HG03103 (cell line): Measurements from ENCODE around the gene XRCC6.
"Not testable (repeated sequence)": the region's sequence is repeated elsewhere in the genome, so short reads cannot be mapped to it uniquely, and the experiment has no call there.

ENCODE experiments used
- ATAC-seq: cut with Tn5 transposase; IDR thresholded peaks from one replicate; pipeline ENCODE4 v1.9.1; 2021; ENCODE audit warnings: low read depth; ENCODE audit not compliant: unreplicated experiment

The XRCC6 gene

DNA sequence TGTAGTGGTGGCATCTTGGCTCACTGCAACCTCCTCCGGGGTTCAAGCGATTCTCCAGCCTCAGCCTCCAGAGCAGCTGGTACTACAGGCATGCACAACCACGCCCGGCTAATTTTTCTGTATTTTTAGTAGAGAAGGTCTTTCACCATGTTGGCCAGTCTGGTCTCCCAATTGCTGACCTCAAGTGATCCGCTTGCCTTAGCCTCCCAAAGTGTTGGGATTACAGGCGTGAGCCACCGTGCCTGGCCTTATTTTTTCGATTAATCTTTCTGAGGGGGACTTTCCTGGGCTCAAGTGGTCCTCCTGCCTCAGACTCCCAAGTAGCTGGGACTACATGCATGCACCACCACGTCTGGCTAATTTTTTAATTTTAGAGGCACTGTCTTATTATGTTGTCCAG lies 62.0 kb downstream of the XRCC6 start:
- ATAC-seq: no peak

DNA sequence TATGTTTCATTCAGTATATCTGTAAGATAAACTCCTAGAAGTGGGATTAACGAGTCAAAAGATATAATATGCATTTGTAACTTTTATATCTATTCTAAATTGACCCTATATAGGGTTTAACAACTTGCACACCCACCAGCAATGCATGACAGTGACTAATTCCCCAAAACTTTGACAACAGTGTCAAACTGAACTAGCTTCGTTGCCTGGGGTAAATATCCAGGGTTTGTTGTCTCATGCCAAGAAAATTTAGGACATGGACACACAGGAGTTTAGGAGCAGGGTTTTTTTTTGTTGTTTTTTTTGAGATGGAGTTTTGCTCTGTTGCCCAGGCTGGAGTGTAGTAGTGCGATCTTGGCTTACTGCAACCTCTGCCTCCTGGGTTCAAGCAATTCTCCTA lies 62.5 kb downstream of the XRCC6 start:
- no peak for ATAC-seq

DNA sequence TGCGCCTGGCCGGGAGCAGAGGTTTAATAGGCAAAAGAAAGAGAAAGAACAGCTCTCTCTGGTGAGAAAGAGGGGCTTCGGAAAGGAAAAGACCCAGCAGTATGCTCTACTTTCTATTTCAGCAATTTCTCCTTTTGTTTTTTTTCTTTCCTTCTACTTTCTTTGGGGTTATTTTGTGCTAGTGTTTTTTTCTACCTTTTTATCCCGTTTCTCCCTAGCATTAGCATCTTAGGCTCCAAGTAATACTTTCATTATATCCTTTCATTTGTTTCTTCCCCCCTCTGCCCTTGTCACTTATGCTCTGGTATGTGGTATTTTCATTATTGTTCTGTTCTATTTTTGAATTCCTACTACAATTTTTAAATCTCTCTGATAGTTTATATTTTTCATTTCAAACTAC lies 63.1 kb downstream of the XRCC6 start:
- no peak for ATAC-seq

DNA sequence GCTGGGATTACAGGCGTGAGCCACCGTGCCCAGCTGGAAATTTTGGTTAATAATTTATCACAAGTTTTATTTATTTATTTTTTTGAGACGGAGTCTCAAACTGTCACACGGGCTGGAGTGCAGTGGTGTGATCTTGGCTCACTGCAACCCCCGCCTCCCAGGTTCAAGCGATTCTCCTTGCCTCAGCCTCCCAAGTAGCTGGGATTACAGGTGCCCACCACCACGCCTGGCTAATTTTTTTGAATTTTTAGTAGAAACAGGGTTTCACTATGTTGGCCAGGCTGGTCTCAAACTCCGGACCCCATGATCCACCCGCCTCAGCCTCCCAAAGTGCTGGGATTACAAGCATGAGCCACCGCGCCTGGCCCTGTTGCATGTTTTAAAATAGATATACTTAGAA lies 65.8 kb downstream of the XRCC6 start:
- not testable (repeated sequence) for ATAC-seq

DNA sequence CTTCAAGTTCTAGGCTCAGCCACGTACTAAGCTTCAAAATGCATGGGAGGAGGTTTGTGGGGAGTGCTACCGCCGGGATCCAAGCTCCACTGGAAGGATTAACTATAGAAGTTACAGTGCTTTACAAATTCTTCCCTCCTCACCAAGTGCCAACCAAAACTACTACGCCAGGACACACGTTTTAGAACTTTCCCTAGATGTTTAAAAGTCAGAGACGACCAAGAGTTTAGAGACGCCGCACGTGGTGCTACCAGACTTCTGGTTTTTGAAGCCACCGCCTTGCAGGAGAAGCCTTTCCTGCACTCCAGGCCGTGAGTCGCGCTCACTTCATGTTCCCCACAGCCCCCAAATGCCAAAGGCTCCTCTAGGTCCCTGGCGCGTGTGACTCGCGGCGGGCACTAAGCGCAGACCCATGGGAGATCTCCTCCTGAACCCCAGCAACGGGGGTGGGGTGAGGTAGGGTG lies 66.8 kb downstream of the XRCC6 start:
- no peak for ATAC-seq

DNA sequence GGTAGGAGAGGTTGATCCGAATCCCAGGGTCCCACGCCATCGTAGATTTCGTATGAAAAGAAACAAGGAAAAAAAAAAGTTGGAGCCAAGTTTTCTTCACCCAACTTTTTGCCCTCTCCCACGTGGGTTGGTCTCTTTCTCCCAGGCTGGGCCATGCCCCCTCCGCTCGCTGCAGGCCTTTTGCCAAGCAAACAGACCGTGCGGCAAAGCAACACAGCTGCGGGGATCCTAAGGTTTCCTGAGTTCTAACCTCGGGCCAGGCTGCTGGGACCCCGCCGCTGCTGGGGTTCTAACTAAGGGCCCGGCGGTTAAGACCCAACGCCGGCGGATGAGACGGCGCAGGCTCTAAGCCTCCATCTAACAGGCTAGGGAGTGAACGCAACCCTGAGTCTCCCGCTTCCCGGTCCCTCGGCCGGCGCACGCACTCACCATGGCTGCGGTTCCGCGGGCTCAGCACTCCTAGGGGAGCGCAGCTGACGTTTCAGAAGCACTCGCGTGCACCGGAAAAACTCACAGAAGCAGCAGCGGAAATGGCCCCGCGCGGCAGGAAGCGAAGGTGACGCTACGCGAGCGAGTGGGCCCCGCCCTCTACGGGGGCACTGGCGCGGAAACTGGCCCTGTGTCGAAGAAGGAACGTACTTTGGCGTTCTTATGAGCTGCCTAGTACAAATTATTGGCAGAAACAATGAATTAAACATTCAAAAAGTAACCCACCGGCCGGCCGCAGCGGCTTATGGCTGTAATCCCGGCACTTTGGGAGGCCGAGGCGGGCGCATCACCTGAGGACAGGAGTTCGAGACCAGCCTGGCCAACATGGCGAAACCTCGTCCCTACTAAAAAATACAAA lies 67.5 kb downstream of the XRCC6 start, which contains the start of gene SNU13:
Gene SNU13, minus strand, starts transcription at position 503 of the 847 bp plus-strand sequence. Its CDS starts 71 bp downstream, at position 432.
- ATAC-seq: peak; percentile 74

DNA sequence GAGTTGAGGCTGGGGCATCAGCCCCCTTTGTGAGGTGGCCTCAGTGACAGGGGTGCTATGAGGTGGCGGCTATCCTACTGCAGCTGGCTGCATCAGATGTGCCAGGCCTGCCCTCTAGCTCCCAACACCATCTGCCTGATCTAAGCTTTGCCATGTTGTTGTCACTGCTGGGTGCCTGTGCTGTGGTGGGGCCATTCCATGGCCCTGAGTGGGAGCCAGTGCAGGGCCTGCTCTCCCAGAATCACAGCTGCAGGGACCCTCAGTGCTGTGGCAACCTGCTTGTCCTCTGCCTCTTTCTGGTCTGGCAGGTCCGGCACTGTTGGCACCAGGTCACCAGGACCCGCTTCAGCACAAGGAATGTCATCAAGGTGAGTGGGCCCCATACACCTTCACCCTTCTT lies 69.4 kb downstream of the XRCC6 start:
- ATAC-seq: no peak

DNA sequence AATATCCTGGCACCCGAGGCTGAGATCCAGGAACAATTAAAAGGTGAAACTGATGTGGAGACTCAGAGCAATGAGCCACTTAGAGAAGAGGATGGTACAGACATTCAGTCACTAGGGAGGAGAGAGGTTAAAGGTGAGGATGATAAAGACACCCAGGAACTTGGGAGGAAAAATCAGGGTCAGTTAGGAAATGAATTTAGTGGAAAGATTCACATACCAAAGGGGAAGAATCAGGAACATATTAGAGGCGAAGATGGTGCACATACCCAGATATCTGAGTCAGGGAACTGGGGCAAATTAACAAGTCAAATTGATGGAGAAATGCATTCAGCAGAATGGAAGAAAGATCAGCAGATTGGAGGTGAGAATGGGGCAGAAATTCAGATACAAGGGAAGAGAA lies 74.1 kb downstream of the XRCC6 start:
- ATAC-seq: no peak

DNA sequence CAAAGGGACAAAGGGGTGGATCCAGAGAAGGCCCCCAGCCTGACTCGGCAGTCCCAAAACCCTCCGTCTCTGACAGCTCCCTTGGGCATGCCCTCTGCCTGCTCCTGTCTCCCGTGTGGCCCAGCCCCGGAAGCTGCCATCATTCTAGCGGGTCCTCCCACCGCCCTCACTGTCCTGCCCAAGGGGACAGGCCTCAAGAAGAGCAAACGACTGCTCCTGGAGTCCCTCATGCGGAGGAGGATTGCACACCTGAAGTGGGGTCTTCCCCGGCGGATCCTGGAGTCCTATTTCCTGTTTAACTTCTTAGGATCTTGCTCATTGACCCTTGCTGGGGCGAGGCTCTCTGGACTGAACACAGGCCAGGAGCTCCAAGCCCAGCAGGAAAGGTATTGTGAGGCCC lies 75.6 kb downstream of the XRCC6 start:
- ATAC-seq: no peak

DNA sequence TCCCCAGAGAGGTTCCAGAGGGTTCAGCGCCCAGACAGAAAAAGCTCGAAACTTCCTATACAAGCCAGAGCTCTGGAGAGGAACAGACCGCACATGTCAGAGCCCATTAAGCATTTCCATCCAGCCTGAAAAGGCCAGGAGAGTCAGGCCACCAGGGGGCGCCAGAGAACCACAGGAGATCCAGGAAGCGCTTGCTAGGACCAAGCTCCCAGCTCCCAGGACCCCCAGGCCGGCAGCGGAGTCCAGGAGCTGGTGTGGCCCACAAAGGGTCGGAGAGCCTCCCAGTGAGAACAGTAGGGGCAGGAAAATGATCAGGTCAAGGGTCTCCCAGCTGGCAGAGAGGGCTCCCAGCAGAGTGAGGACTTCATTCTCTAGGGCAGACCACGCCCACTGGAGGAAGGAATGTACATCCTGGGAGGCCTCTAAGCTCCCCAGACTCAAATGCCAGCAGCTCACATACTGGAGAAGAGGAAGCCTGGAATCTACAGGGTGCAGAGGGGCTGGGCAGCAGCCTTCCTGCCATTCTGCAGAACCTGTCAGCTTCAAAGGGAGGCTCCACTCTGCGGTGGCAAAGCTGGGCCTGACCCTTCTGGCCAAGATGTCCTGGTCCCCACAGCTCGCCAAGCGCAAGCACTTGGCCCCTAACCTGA lies 76.2 kb downstream of the XRCC6 start:
- ATAC-seq: no peak

DNA sequence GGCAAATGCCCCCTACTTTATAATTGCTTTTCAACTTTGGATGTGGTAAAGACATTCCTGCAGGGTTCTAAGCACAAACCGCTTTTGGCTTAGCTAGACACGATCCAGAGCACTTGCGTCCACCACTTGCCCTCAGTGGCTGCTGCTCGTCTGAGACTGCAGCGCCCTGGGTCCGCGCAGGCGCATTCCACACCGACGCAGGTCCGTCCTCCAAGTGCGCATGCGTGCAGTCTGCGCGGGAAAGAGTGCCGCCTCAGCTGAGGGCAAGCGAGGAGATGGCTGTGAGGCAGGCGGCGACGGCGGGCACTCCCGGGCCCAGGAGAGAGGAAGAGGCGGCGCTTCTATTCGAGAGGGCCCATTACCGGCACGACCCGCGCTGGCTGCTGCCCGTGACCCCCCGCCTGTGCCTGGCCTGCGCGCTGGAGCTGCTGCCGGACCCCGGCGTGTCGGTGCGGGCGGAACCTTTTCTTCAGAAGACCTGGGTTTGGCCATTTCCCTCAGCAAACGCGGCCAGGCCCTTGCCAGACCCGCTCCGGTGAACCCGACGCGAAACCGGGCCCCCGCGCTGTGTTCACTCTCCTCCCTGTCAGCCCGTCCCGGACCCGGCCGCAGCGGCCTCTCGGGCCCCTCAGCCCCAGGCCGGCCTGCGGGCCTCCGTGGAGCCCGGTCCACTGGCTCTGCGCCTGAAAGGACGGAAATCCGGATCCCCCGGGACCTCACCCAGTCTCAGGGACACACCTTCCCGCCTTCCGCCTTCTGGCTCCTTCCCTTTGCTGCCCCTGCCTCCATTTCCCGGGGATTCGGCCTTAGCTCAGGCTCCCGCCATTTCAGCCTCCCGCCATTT lies 78.4 kb downstream of the XRCC6 start, which contains the start of gene MEI1:
Gene MEI1, plus strand, starts transcription at position 240 of the 844 bp plus-strand sequence. Its CDS starts 36 bp downstream, at position 276.
- no peak for ATAC-seq

DNA sequence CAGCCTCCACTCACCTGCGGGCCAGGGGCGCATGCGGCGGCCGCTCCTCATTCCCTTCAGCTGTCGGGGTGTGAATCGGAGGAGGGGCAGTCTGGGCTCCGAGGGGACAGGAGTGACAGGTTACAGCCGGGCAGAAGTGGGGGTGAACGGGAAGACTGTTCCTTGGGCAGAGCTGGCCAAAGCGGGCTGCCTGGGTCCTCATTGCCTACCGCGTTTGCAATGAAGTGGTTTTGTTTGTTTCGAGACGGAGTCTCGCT lies 78.9 kb downstream of the XRCC6 start:
- no peak for ATAC-seq

DNA sequence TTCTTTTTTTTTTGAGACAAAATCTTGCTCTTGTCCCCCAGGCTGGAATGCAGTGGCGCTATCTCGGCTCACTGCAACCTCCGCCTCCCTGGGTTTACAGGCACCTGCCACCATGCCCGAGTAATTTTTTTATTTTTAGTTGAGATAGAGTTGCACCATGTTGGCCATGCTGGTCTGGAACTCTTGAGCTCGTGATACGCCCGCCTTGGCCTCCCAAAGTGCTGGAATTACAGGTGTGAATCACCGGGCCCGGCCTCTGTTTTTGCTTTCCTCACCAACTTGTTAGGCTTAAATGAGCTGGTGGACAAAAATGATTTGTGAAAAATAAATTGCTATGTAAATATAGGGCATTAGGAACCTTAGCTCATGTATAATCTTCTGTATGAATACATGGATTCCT lies 81.7 kb downstream of the XRCC6 start:
- ATAC-seq: no peak

DNA sequence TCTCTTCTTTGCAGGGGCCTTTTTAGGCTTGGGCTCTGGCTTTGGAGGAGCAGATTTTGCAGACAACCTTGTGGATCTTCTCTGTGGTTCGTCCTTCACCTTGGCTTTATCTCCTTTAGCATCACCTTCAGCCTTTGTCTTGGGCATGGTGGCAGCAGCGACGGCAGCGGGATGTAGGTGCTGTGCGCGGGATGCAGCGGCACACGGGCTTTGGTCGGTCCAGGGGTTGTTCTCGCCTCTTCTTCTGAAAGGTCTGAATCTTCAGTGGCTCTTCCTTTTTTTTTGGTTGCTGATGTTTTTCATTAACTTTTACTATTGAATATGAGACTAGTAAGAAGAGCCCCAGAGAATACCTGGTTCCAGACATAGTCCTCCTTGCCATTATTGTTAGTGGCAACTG lies 88.2 kb downstream of the XRCC6 start:
- no peak for ATAC-seq

DNA sequence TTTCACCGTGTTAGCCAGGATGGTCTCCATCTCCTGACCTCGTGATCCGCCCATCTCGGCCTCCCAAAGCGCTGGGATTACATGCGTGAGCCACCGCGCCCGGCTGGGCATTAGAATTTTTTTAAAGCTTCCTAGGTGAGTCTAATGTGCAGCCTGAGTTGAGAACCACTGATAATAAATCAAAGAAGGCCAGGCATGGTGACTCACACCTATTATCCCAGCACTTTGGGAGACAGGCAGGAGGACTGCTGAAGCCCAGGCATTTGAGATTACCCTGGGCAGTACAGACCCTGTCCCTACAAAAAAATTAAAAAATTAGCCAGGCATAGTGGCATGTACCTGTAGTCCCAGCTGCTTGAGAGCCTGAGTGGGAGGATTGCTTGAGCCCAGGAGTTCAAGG lies 91.9 kb downstream of the XRCC6 start:
- no peak for ATAC-seq
